IMR-90 (cell line): ENCODE data around the gene FARS2. TPM values are rescaled to one million over a fixed set of nuclear protein-coding genes. Genes with fewer than 3 reads are reported as not detected.

Source experiments
- ATAC-seq: fragments of 200-7000 bp; cut with Tn5 transposase; 2 replicates; pipeline ENCODE4 v1.9.1; 2020; ENCODE audit warnings: low read depth, mild to moderate bottlenecking, moderate library complexity
- BruUV-seq: library from RNA; stranded (reverse); fragments of 400-500 nt; replicated peaks from 2 replicates; lab custom pipeline; 2021; lab: Mats Ljungman, UMichigan
- CTCF ChIA-PET: fragments of 300-600 bp; formaldehyde crosslinking; extraction: SDS; loops from one replicate; lab custom pipeline; 2021; ENCODE audit warnings: antibody characterized with exemption; lab: Yijun Ruan, JAX
- POLR2A ChIA-PET: fragments of 300-600 bp; sonication (Branson Sonifier 250); formaldehyde crosslinking; loops from one replicate; lab custom pipeline; 2022; ENCODE audit warnings: antibody characterized with exemption; ENCODE audit not compliant: unreplicated experiment; lab: Charles Lee
- DNase-seq: peaks from one replicate; pipeline ENCODE4 v3.0.0; 2013
- H2AFZ ChIP-seq: replicated peaks from 2 replicates; pipeline ENCODE3; 2013; ENCODE audit warnings: low read length, mild to moderate bottlenecking; ENCODE audit not compliant: poor library complexity
- H2AK5ac ChIP-seq: 2 replicates; pipeline ENCODE4 v1.6.1; 2013; ENCODE audit warnings: low read depth, low read length, inconsistent platforms
- H2AK9ac ChIP-seq: replicated peaks from 2 replicates; pipeline ENCODE3; 2013; ENCODE audit warnings: mild to moderate bottlenecking, low read depth, low read length, moderate library complexity; ENCODE audit not compliant: poor library complexity
- H2BK120ac ChIP-seq: 2 replicates; pipeline ENCODE4 v1.6.1; 2013; ENCODE audit warnings: low read depth, low read length, inconsistent platforms
- H2BK15ac ChIP-seq: 3 replicates; pipeline ENCODE4 v1.6.1; 2013; ENCODE audit warnings: low read depth, low read length, inconsistent platforms
- H2BK20ac ChIP-seq: 2 replicates; pipeline ENCODE4 v1.6.1; 2013; ENCODE audit warnings: low read depth, mild to moderate bottlenecking, inconsistent platforms, low read length, moderate library complexity
- H2BK5ac ChIP-seq: 2 replicates; pipeline ENCODE4 v1.6.1; 2013; ENCODE audit warnings: mild to moderate bottlenecking, low read depth, low read length, inconsistent platforms; ENCODE audit not compliant: poor library complexity, severe bottlenecking
- H3K14ac ChIP-seq: replicated peaks from 2 replicates; pipeline ENCODE4 v1.6.1; 2013; ENCODE audit warnings: low read depth, low read length, inconsistent platforms
- H3K18ac ChIP-seq: 2 replicates; pipeline ENCODE4 v1.6.1; 2013; ENCODE audit warnings: low read depth, low read length, control low read depth
- H3K23ac ChIP-seq: 2 replicates; pipeline ENCODE4 v1.6.1; 2013; ENCODE audit warnings: low read depth, low read length, inconsistent platforms
- H3K27ac ChIP-seq: 2 replicates; pipeline ENCODE4 v1.5.1; 2013; ENCODE audit warnings: mild to moderate bottlenecking, control low read depth, low read length; ENCODE audit not compliant: insufficient read depth
- H3K27me3 ChIP-seq: 2 replicates; pipeline ENCODE4 v1.6.1; 2013; ENCODE audit warnings: low read length; ENCODE audit not compliant: control insufficient read depth, insufficient read depth
- H3K36me3 ChIP-seq: 2 replicates; pipeline ENCODE4 v1.6.1; 2013; ENCODE audit warnings: low read length, mixed read lengths; ENCODE audit not compliant: control insufficient read depth, insufficient read depth
- H3K4ac ChIP-seq: 2 replicates; pipeline ENCODE4 v1.6.1; 2013; ENCODE audit warnings: low read depth, low read length, inconsistent platforms
- H3K4me1 ChIP-seq: 2 replicates; pipeline ENCODE4 v1.6.1; 2013; ENCODE audit warnings: low read length, mixed read lengths; ENCODE audit not compliant: control insufficient read depth, insufficient read depth
- H3K4me2 ChIP-seq: 2 replicates; pipeline ENCODE4 v1.6.1; 2013; ENCODE audit warnings: low read depth, mild to moderate bottlenecking, control low read depth, low read length, moderate library complexity
- H3K4me3 ChIP-seq: 2 replicates; pipeline ENCODE4 v1.5.1; 2013; ENCODE audit warnings: low read depth, mild to moderate bottlenecking, control low read depth, low read length, moderate library complexity; ENCODE audit not compliant: insufficient read depth
- H3K56ac ChIP-seq: 2 replicates; pipeline ENCODE4 v1.6.1; 2013; ENCODE audit warnings: low read length, inconsistent platforms; ENCODE audit not compliant: insufficient read depth; ENCODE audit errors: extremely low read depth
- H3K79me1 ChIP-seq, 2 experiments: 2 replicates each; pipeline ENCODE4 v1.6.1; 2013; ENCODE audit warnings: low read length in 2 of 2, inconsistent platforms in 1 of 2, low read depth in 1 of 2
- H3K9ac ChIP-seq: 2 replicates; pipeline ENCODE4 v1.6.1; 2013; ENCODE audit warnings: low read depth, low read length, control low read depth
- H3K9me1 ChIP-seq: 2 replicates; pipeline ENCODE4 v1.6.1; 2013; ENCODE audit warnings: low read length, inconsistent platforms; ENCODE audit not compliant: insufficient read depth
- H3K9me3 ChIP-seq: 2 replicates; pipeline ENCODE4 v1.6.1; 2013; ENCODE audit warnings: low read length; ENCODE audit not compliant: control insufficient read depth, insufficient read depth
- H4K20me1 ChIP-seq: 2 replicates; pipeline ENCODE4 v1.6.1; 2013; ENCODE audit warnings: low read length, inconsistent platforms; ENCODE audit not compliant: insufficient read depth
- H4K5ac ChIP-seq: 2 replicates; pipeline ENCODE4 v1.6.1; 2013; ENCODE audit warnings: mild to moderate bottlenecking, low read depth, low read length, control low read depth
- H4K8ac ChIP-seq, 2 experiments: 2 replicates each; pipeline ENCODE4 v1.6.1; 2013; ENCODE audit warnings: low read depth in 2 of 2, low read length in 2 of 2, control low read depth in 1 of 2, inconsistent platforms in 1 of 2
- H4K91ac ChIP-seq: 2 replicates; pipeline ENCODE4 v1.6.1; 2013; ENCODE audit warnings: low read depth, low read length, inconsistent platforms; ENCODE audit not compliant: insufficient read depth
- BHLHE40 ChIP-seq: fragments of 150-350 bp; IDR thresholded peaks from 2 replicates; pipeline ENCODE4 v1.6.1; 2016; ENCODE audit warnings: mild to moderate bottlenecking, low read depth, low read length
- CHD1 ChIP-seq: IDR thresholded peaks from 2 replicates; pipeline ENCODE4 v1.6.1; 2012; ENCODE audit warnings: low read depth, low read length, improper control_type of control experiment
- CTCF ChIP-seq: conservative IDR thresholded peaks from 2 replicates; pipeline ENCODE4 v1.5.1; 2012; ENCODE audit warnings: mild to moderate bottlenecking, low read depth, low read length, improper control_type of control experiment
- ELK1 ChIP-seq: fragments of 150-350 bp; IDR thresholded peaks from 2 replicates; pipeline ENCODE4 v1.6.1; 2016; ENCODE audit warnings: low read depth, mild to moderate bottlenecking, low read length, moderate library complexity, borderline replicate concordance
- MAFK ChIP-seq: IDR thresholded peaks from 2 replicates; pipeline ENCODE4 v1.6.1; 2012; ENCODE audit warnings: low read depth, low read length, improper control_type of control experiment
- MAZ ChIP-seq: IDR thresholded peaks from 2 replicates; pipeline ENCODE4 v1.6.1; 2012; ENCODE audit warnings: low read depth, mild to moderate bottlenecking, low read length, improper control_type of control experiment, moderate library complexity, borderline replicate concordance
- MXI1 ChIP-seq: IDR thresholded peaks from 2 replicates; pipeline ENCODE4 v1.6.1; 2012; ENCODE audit warnings: low read depth, mild to moderate bottlenecking, low read length, moderate library complexity, borderline replicate concordance
- RCOR1 ChIP-seq: IDR thresholded peaks from 2 replicates; pipeline ENCODE4 v1.6.1; 2012; ENCODE audit warnings: mild to moderate bottlenecking, low read length, improper control_type of control experiment; ENCODE audit not compliant: insufficient replicate concordance
- RFX5 ChIP-seq: IDR thresholded peaks from 2 replicates; pipeline ENCODE4 v1.8.0; 2012; ENCODE audit warnings: low read depth, mild to moderate bottlenecking, low read length, moderate library complexity
- SMC3 ChIP-seq: fragments of 150-350 bp; IDR thresholded peaks from 2 replicates; pipeline ENCODE4 v1.6.1; 2016; ENCODE audit warnings: low read depth, mild to moderate bottlenecking, antibody characterized with exemption, low read length, moderate library complexity
- WGBS, 2 experiments: methylation state at CpG; one replicate each; pipeline versions ENCODE4 v1.1.5 to v1.1.7; 2013; ENCODE audit warnings: missing lambda C conversion rate in 2 of 2; ENCODE audit not compliant: insufficient read length in 1 of 2; ENCODE audit errors: extremely low coverage in 2 of 2; 5-methylcytosine and 5-hydroxymethylcytosine counted together
- dilution Hi-C: fragments of 300-500 bp; cut with HindIII; formaldehyde crosslinking; loops from one replicate; pipeline ENCODE4 v1.14.3; 2018; ENCODE audit warnings: low sequenced_read_pairs; ENCODE audit not compliant: unreplicated experiment
- in situ Hi-C: fragments of 300-500 bp; cut with MboI; formaldehyde crosslinking; loops from 3 replicates; pipeline ENCODE4 v1.14.3; 2019; ENCODE audit warnings: low sequenced_read_pairs, inconsistent platforms, mixed read lengths
- intact Hi-C: fragments of 100-400 bp; cut with micrococcal nuclease; formaldehyde crosslinking; loops from 2 replicates; pipeline ENCODE4 v1.10.0; 2022
- polyA plus RNA-seq, 3 experiments: library from polyadenylated mRNA; depleted of rRNA; stranded (reverse); fragments of >200 nt; gene quantifications; 2 replicates each; pipeline ENCODE4 v1.2.3, GENCODE V29; 2012; ENCODE audit warnings: low replicate concordance in 1 of 3
- total RNA-seq: library from RNA; depleted of rRNA; stranded (reverse); fragments of >200 nt; gene quantifications from 2 replicates; pipeline ENCODE4 v1.2.3, GENCODE V29; 2012

The FARS2 gene
- total and polyA plus RNA-seq, 2 of the 4 experiments (the other 2 are of a cell fraction) = 12.1 to 28.9 TPM

- Histone ChIP-seq H3K4ac (no peak overlapping the region), H3K4me2 (no peak overlapping the region), H4K20me1 (no peaks in the 10 kb centered on the region), H4K5ac (no peak overlapping the region), H2BK5ac (no peak overlapping the region), H3K56ac (no peak overlapping the region), H3K9ac (no peak overlapping the region), H3K36me3 (0 out of 2 replicates have a peak, but pooled peaks cover 1% of the 10 kb centered on the region), H4K8ac (no peak overlapping the region), H3K23ac (no peak overlapping the region), H3K27me3 (no peaks in the 10 kb centered on the region), H3K9me1 (no peaks in the 10 kb centered on the region), H4K91ac (no peak overlapping the region), H2AK5ac (no peak overlapping the region), H3K4me3 (no peak overlapping the region), H2BK20ac (no peak overlapping the region), H2BK120ac (no peak overlapping the region), H3K14ac (no peak overlapping the region), H3K4me1 (peaks cover 2% of the 10 kb centered on the region; the same call in 1 of the 2 replicates), H3K18ac (no peak overlapping the region), H2AK9ac (no peak overlapping the region), H3K27ac (no peak overlapping the region), H3K79me1 (peaks cover 0 to 3% of the 10 kb centered on the region in 2 experiments; a peak in 1 of 4 replicates), H2BK15ac (no peak overlapping the region), H2AFZ (no peak overlapping the region), H3K9me3 (no peaks in the 10 kb centered on the region)
- dilution Hi-C loops = no loop called here
- intact Hi-C loops = no loop called here
- CTCF ChIA-PET = interaction anchor here (1.7 kb wide), 1 partner anchor 86 kb away, joined by 5 read pairs; no protein-coding TSS in a partner anchor
- in situ Hi-C loops = no loop called here
- POLR2A ChIA-PET = no interaction called here
- BruUV-seq = no TSS peak
- DNase-seq (no peak), ATAC-seq (no peak)
- no CpG with 5 or more reads among the region's 4 CpGs for WGBS, 2 experiments
- no peak for TF ChIP-seq RFX5
- TF ChIP-seq BHLHE40 = no peak
- TF ChIP-seq RCOR1 = no peak
- TF ChIP-seq CTCF = no peak
- TF ChIP-seq ELK1 = no peak
- TF ChIP-seq MAFK = no peak
- TF ChIP-seq MXI1 = no peak
- TF ChIP-seq SMC3 = no peak
- no peak for TF ChIP-seq CHD1
- no peak for TF ChIP-seq MAZ
Measured at GRCh38 chr6:5230081-5230480, 31.2 kb upstream of the FARS2 start.
